HepG2 (cell line): ENCODE data around the gene CARS1. TPM values are rescaled to one million over a fixed set of nuclear protein-coding genes. Genes with fewer than 3 reads are reported as not detected.

Experiments
- ATAC-seq: fragments of 200-7000 bp; cut with Tn5 transposase; 3 replicates; pipeline ENCODE4 v1.9.1; 2020; ENCODE audit warnings: mild to moderate bottlenecking, moderate library complexity
- BruUV-seq: library from RNA; stranded (reverse); fragments of 400-500 nt; replicated peaks from 2 replicates; lab custom pipeline; 2021; lab: Mats Ljungman, UMichigan
- CTCF ChIA-PET: fragments of 300-600 bp; formaldehyde crosslinking; extraction: SDS; loops from one replicate; lab custom pipeline; 2021; ENCODE audit warnings: low total read pairs, inconsistent platforms, low intra/inter-chr PET ratio; lab: Yijun Ruan, JAX
- POLR2A ChIA-PET: fragments of 350-600 bp; sonication (Branson Sonifier 250); formaldehyde crosslinking; loops from one replicate; lab custom pipeline; 2020; ENCODE audit warnings: antibody characterized with exemption, inconsistent platforms; lab: Yijun Ruan, JAX
- DNase-seq: peaks from one replicate; pipeline ENCODE4 v3.0.0-alpha.2; 2015; ENCODE audit warnings: low spot score
- FAIRE-seq: peaks from 3 replicates; lab custom pipeline; 2011; peaks lifted over from hg19 to GRCh38; lab: Jason Lieb, UNC
- H2AFZ ChIP-seq: one replicate; pipeline ENCODE4 v1.6.1; 2011; ENCODE audit warnings: low read length, inconsistent platforms
- H3K27ac ChIP-seq: fragments of 300-600 bp; 3 replicates; pipeline ENCODE4 v1.8.0; 2011; ENCODE audit warnings: mixed run types, mild to moderate bottlenecking, mixed read lengths, low read length, inconsistent platforms; ENCODE audit not compliant: insufficient read depth; ENCODE audit errors: extremely low read length
- H3K27me3 ChIP-seq, 2 experiments: fragments of 200-600 bp in 1 of 2; 2 replicates in 1 of 2; 3 replicates in 1 of 2; pipeline versions ENCODE4 v1.6.0 to v1.8.0; 2011; ENCODE audit warnings: low read length in 2 of 2, mild to moderate bottlenecking in 2 of 2, moderate library complexity in 2 of 2, inconsistent platforms in 1 of 2; ENCODE audit not compliant: insufficient read depth in 2 of 2, control insufficient read depth in 1 of 2
- H3K36me3 ChIP-seq, 2 experiments: fragments of 200-600 bp in 1 of 2; replicated peaks in 1 of 2; 2 replicates in 1 of 2; 3 replicates in 1 of 2; pipeline versions ENCODE4 v1.5.1 to v1.8.0; 2011; ENCODE audit warnings: low read length in 2 of 2, inconsistent platforms in 1 of 2; ENCODE audit not compliant: insufficient read depth in 2 of 2, control insufficient read depth in 1 of 2
- H3K4me1 ChIP-seq: 2 replicates; pipeline ENCODE4 v1.5.1; 2012; ENCODE audit warnings: low read length, inconsistent platforms; ENCODE audit not compliant: insufficient read depth
- H3K4me2 ChIP-seq: 2 replicates; pipeline ENCODE4 v1.6.0; 2011; ENCODE audit warnings: low read depth, low read length, inconsistent platforms
- H3K4me3 ChIP-seq, 3 experiments: fragments of 200-600 bp in 1 of 3; sonication (generic), shearing (Covaris generic) in 1 of 3; replicated peaks in 1 of 3; 2 replicates each; pipeline ENCODE4 v1.5.1; 2011 to 2016; ENCODE audit warnings: low read length in 3 of 3, inconsistent platforms in 2 of 3, low read depth in 2 of 3, mild to moderate bottlenecking in 2 of 3, control low read depth in 1 of 3, mixed read lengths in 1 of 3; ENCODE audit not compliant: insufficient read depth in 1 of 3
- H3K79me2 ChIP-seq: one replicate; pipeline ENCODE4 v1.6.1; 2011; ENCODE audit warnings: low read length, inconsistent platforms; ENCODE audit not compliant: insufficient read depth
- H3K9ac ChIP-seq: 2 replicates; pipeline ENCODE4 v1.6.0; 2011; ENCODE audit warnings: mild to moderate bottlenecking, low read depth, low read length, inconsistent platforms; ENCODE audit not compliant: insufficient read depth
- H3K9me3 ChIP-seq: 2 replicates; pipeline ENCODE4 v1.5.1; 2012; ENCODE audit warnings: mild to moderate bottlenecking, low read length
- H4K20me1 ChIP-seq: 2 replicates; pipeline ENCODE4 v1.6.0; 2011; ENCODE audit warnings: inconsistent platforms, mild to moderate bottlenecking, low read length, moderate library complexity; ENCODE audit not compliant: insufficient read depth
- ARNT2 ChIP-seq: sonication (generic); formaldehyde crosslinking; IDR thresholded peaks from 2 replicates; pipeline ENCODE4 v1.8.0; 2022; ENCODE audit warnings: mild to moderate bottlenecking, low read depth, missing genetic modification reagents, moderate library complexity
- GTF2F1 ChIP-seq: fragments of 150-350 bp; IDR thresholded peaks from 2 replicates; pipeline ENCODE4 v1.6.1; 2014; ENCODE audit warnings: low read length
- JUN ChIP-seq: sonication (generic); formaldehyde crosslinking; IDR thresholded peaks from 2 replicates; pipeline ENCODE4 v1.4.0; 2020; ENCODE audit warnings: mild to moderate bottlenecking, missing genetic modification reagents
- RBM22 ChIP-seq: fragments of 200-400 bp; formaldehyde crosslinking; optimal IDR thresholded peaks from 2 replicates; pipeline ENCODE3; 2017; ENCODE audit warnings: mild to moderate bottlenecking, low read length, moderate library complexity
- SRSF9 ChIP-seq: fragments of 200-400 bp; formaldehyde crosslinking; IDR thresholded peaks from 2 replicates; pipeline ENCODE4 v1.6.1; 2018; ENCODE audit warnings: borderline replicate concordance, mild to moderate bottlenecking, low read depth, low read length; ENCODE audit not compliant: insufficient read depth, poor library complexity, severe bottlenecking
- ZNF282 ChIP-seq: fragments of 450-650 bp; IDR thresholded peaks from 2 replicates; pipeline ENCODE4 v1.6.1; 2018; ENCODE audit not compliant: partially characterized antibody
- ZNF432 ChIP-seq: sonication (generic); formaldehyde crosslinking; IDR thresholded peaks from 2 replicates; pipeline ENCODE4 v1.5.0; 2020; ENCODE audit warnings: missing genetic modification reagents, mild to moderate bottlenecking, borderline replicate concordance
- ZNF567 ChIP-seq: sonication (generic); formaldehyde crosslinking; IDR thresholded peaks from 2 replicates; pipeline ENCODE4 v1.8.1; 2023; ENCODE audit warnings: mild to moderate bottlenecking, missing genetic modification reagents, borderline replicate concordance
- ZNF598 ChIP-seq: sonication (generic); formaldehyde crosslinking; IDR thresholded peaks from 2 replicates; pipeline ENCODE4 v1.5.1; 2020; ENCODE audit warnings: mild to moderate bottlenecking, missing genetic modification reagents, borderline replicate concordance
- ZNF652 ChIP-seq: IDR thresholded peaks from 2 replicates; pipeline ENCODE4 v1.6.1; 2016; ENCODE audit warnings: low read depth, borderline replicate concordance
- WGBS: methylation state at CpG from one replicate; pipeline ENCODE4 v1.1.6; 2017; ENCODE audit warnings: low lambda C conversion rate; 5-methylcytosine and 5-hydroxymethylcytosine counted together
- in situ Hi-C: cut with HindIII; loops from 2 replicates; pipeline ENCODE4 v1.10.0; 2017; ENCODE audit warnings: low pct_unique_long_range_greater_than_20kb; ENCODE audit not compliant: extremely low pct_ligation_motif_present
- intact Hi-C: fragments of 100-400 bp; cut with micrococcal nuclease; formaldehyde crosslinking; loops from one replicate; pipeline ENCODE4 v1.10.0; 2022; ENCODE audit not compliant: unreplicated experiment
- polyA plus RNA-seq, 8 experiments: library from polyadenylated mRNA; depleted of rRNA in 3 of 8; stranded (reverse) in 7 of 8; unstranded in 1 of 8; fragments of >200 nt; fragmentation: Illumina TruSeq in 4 of 8; extraction: Trizol in 4 of 8; gene quantifications; 2 replicates each; pipeline versions ENCODE4 v1.2.1 to v1.2.3, GENCODE V29; 2011 to 2016; ENCODE audit warnings: low read depth in 4 of 8, missing spikeins in 1 of 8, mixed read lengths in 1 of 8; ENCODE audit not compliant: insufficient read depth in 1 of 8
- total RNA-seq, 5 experiments: library from RNA; depleted of rRNA; stranded (reverse); fragments of >200 nt; fragmentation: Illumina TruSeq; extraction: Trizol; gene quantifications; 2 replicates each; pipeline ENCODE4 v1.2.3, GENCODE V29; 2016; ENCODE audit warnings: low read depth in 1 of 5
- TF ChIP-seq, protein P1 (sequence below): sonication (generic); formaldehyde crosslinking; IDR thresholded peaks from 2 replicates; pipeline ENCODE4 v1.8.1; 2023; ENCODE audit warnings: mild to moderate bottlenecking, missing genetic modification reagents, borderline replicate concordance
- TF ChIP-seq, protein P2 (sequence below): IDR thresholded peaks from 2 replicates; pipeline ENCODE4 v1.6.1; 2018; ENCODE audit warnings: missing genetic modification reagents, mild to moderate bottlenecking, missing compliant biosample characterization
- TF ChIP-seq, protein P3 (sequence below): sonication (generic); formaldehyde crosslinking; IDR thresholded peaks from 2 replicates; pipeline ENCODE4 v1.4.0; 2020; ENCODE audit warnings: missing genetic modification reagents
- TF ChIP-seq, protein P4 (sequence below), 2 experiments: IDR thresholded peaks; 2 replicates each; pipeline ENCODE4 v1.6.1; 2011 to 2012; ENCODE audit warnings: low read length in 2 of 2, borderline replicate concordance in 1 of 2, low read depth in 1 of 2, mild to moderate bottlenecking in 1 of 2, moderate library complexity in 1 of 2
- TF ChIP-seq, protein P5 (sequence below): sonication (generic); formaldehyde crosslinking; IDR thresholded peaks from 2 replicates; pipeline ENCODE4 v1.8.1; 2023; ENCODE audit warnings: mild to moderate bottlenecking, inconsistent platforms, moderate library complexity, missing genetic modification reagents, borderline replicate concordance

The CARS1 gene
- total and polyA plus RNA-seq, 2 of the 13 experiments (the other 11 are each of a cell fraction or from before 2014, with no cell fraction given) = 33.8 to 47.0 TPM

DNA sequence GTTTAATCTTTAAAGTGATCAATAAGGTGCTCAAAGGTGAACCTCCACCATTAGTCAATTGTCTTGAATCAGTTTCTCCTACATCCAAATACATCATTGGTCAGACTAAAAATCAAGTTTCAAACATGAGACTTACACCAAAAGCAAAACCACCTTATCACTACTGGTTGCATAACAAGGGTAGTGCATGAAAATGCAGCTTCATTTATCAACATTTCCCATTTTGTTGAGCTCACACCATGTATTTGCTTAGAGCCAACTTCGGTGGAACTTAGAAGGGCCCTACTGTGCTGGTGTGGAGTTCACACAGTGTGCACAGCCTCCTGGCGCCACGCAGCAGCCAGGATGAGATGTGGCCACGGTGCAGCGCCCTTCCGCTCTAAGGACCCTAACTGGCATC is 104.9 kb downstream of the CARS1 start (continued):
- TF ChIP-seq, protein P1, sequence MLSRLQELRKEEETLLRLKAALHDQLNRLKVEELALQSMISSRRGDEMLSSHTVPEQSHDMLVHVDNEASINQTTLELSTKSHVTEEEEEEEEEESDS (CRISPR knock-in tag) = no peak
- TF ChIP-seq, protein P2, sequence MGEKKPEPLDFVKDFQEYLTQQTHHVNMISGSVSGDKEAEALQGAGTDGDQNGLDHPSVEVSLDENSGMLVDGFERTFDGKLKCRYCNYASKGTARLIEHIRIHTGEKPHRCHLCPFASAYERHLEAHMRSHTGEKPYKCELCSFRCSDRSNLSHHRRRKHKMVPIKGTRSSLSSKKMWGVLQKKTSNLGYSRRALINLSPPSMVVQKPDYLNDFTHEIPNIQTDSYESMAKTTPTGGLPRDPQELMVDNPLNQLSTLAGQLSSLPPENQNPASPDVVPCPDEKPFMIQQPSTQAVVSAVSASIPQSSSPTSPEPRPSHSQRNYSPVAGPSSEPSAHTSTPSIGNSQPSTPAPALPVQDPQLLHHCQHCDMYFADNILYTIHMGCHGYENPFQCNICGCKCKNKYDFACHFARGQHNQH (CRISPR knock-in tag) = no peak

DNA sequence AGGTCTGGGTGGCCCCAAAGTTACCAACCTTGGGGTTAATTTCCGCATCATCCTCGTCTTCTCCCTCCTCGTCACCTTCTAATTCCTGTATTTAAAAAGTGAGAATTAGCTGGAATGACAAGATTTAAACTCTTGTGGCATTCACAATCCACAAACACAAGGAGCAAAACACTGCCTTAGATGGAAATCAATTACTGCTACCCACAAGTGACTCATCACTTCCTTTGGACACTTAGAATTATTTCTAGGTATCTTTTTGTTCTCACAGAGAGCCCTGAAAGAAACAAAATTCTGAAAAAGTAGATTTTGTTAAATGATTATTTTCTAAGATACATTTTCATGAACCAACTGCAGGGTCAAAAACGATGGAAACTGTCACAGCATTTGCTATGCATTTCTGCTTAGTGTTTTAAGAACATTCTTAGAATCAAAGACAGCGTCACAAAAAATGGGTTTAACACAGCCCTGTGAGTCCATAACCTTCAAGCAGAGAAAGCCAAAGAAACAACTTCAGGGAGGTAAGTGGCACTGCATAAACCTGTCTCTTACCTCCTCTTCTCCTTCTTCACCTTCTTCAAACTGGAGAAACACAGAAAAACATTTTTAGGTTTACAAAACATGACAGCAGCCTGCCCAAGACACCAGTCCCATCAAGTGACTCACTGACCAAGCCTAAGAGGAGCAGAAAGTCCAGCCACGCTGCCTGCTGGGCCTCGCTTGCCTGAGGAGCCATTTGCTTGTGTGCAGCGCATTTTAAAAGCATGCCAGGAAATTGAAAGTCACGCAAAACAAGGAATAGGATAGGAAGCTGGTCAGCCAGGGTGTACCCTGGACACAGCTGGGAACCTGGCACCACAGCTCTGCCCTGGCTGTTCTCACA is 105.8 kb downstream of the CARS1 start:
- H4K20me1 ChIP-seq = 0 out of 2 replicates have a peak, but pooled peaks cover 3% of the 10 kb centered on the region
- no peaks in the 10 kb centered on the region for H3K27me3 ChIP-seq
- H3K9ac ChIP-seq = no peak overlapping the region
- H3K36me3 ChIP-seq = peaks cover 34 to 98% of the 10 kb centered on the region in 2 experiments
- no peaks in the 10 kb centered on the region for H3K9me3 ChIP-seq
- no TSS peak for BruUV-seq
- no peak for FAIRE-seq
- CTCF ChIA-PET = no interaction called here
- no peak for ATAC-seq
- intact Hi-C loops = no loop called here
- H3K79me2 ChIP-seq = no peaks in the 10 kb centered on the region
- H3K27ac ChIP-seq = no peak overlapping the region
- 98% methylated on average over 9 of the region's 9 CpGs for WGBS
- no peak overlapping the region for H3K4me3 ChIP-seq
- in situ Hi-C loops = no loop called here
- no peak for DNase-seq
- H3K4me2 ChIP-seq = no peak overlapping the region
- no peaks in the 10 kb centered on the region for H3K4me1 ChIP-seq
- POLR2A ChIA-PET = no interaction called here
- H2AFZ ChIP-seq = no peak overlapping the region
- TF ChIP-seq SRSF9 (no peak), ZNF598 (CRISPR knock-in tag) (no peak), ZNF282 (no peak), ARNT2 (CRISPR knock-in tag) (no peak), RBM22 (no peak), ZNF432 (no peak), ZNF652 (no peak), ZNF567 (CRISPR knock-in tag) (no peak), JUN (CRISPR knock-in tag) (no peak), GTF2F1 (no peak)
- TF ChIP-seq, protein P3, sequence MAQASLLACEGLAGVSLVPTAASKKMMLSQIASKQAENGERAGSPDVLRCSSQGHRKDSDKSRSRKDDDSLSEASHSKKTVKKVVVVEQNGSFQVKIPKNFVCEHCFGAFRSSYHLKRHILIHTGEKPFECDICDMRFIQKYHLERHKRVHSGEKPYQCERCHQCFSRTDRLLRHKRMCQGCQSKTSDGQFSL (CRISPR knock-in tag) = no peak
- TF ChIP-seq, protein P4, sequence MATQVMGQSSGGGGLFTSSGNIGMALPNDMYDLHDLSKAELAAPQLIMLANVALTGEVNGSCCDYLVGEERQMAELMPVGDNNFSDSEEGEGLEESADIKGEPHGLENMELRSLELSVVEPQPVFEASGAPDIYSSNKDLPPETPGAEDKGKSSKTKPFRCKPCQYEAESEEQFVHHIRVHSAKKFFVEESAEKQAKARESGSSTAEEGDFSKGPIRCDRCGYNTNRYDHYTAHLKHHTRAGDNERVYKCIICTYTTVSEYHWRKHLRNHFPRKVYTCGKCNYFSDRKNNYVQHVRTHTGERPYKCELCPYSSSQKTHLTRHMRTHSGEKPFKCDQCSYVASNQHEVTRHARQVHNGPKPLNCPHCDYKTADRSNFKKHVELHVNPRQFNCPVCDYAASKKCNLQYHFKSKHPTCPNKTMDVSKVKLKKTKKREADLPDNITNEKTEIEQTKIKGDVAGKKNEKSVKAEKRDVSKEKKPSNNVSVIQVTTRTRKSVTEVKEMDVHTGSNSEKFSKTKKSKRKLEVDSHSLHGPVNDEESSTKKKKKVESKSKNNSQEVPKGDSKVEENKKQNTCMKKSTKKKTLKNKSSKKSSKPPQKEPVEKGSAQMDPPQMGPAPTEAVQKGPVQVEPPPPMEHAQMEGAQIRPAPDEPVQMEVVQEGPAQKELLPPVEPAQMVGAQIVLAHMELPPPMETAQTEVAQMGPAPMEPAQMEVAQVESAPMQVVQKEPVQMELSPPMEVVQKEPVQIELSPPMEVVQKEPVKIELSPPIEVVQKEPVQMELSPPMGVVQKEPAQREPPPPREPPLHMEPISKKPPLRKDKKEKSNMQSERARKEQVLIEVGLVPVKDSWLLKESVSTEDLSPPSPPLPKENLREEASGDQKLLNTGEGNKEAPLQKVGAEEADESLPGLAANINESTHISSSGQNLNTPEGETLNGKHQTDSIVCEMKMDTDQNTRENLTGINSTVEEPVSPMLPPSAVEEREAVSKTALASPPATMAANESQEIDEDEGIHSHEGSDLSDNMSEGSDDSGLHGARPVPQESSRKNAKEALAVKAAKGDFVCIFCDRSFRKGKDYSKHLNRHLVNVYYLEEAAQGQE (IDR thresholded peaks at IDR 0.05; ENCODE audit: borderline replicate concordance in 1 of 2, low read depth in 1 of 2, low read length in 2 of 2) = no peak
- TF ChIP-seq, protein P5, sequence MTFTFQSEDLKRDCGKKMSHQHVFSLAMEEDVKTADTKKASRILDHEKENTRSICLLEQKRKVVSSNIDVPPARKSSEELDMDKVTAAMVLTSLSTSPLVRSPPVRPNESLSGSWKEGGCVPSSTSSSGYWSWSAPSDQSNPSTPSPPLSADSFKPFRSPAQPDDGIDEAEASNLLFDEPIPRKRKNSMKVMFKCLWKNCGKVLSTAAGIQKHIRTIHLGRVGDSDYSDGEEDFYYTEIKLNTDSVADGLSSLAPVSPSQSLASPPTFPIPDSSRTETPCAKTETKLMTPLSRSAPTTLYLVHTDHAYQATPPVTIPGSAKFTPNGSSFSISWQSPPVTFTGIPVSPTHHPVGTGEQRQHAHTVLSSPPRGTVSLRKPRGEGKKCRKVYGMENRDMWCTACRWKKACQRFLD (CRISPR knock-in tag) = no peak
